GM12878 (cell line): Measurements from ENCODE around the gene PPP2R5C. TPM values are rescaled to one million over a fixed set of nuclear protein-coding genes. Genes with fewer than 3 reads are reported as not detected.

Experiments used
- ATAC-seq: fragments of 200-7000 bp; cut with Tn5 transposase; 3 replicates; pipeline ENCODE4 v1.9.1; 2020; ENCODE audit warnings: mild to moderate bottlenecking, moderate library complexity
- BruUV-seq: library from RNA; stranded (reverse); fragments of 400-500 nt; replicated peaks from 2 replicates; lab custom pipeline; 2021; lab: Mats Ljungman, UMichigan
- CTCF ChIA-PET: fragments of 300-600 bp; sonication (Branson Sonifier 250); formaldehyde crosslinking; extraction: SDS; loops from one replicate; lab custom pipeline; 2021; ENCODE audit warnings: inconsistent platforms; lab: Yijun Ruan, JAX
- POLR2A ChIA-PET: fragments of 350-600 bp; formaldehyde crosslinking; extraction: SDS; loops from one replicate; lab custom pipeline; 2021; ENCODE audit warnings: inconsistent platforms; lab: Charles Lee
- RAD21 ChIA-PET: fragments of 300-600 bp; sonication (Branson Sonifier 250); formaldehyde crosslinking; loops from one replicate; lab custom pipeline; 2023; ENCODE audit warnings: antibody characterized with exemption; ENCODE audit not compliant: unreplicated experiment; lab: Charles Lee
- SMC1A ChIA-PET: fragments of 300-600 bp; sonication (Branson Sonifier 250); formaldehyde crosslinking; loops from one replicate; lab custom pipeline; 2023; ENCODE audit not compliant: unreplicated experiment, uncharacterized antibody; lab: Charles Lee
- DNase-seq: peaks from one replicate; pipeline ENCODE4 v3.0.0-alpha.2; 2011; ENCODE audit warnings: low read depth, low spot score
- FAIRE-seq: peaks from 3 replicates; lab custom pipeline; 2011; peaks lifted over from hg19 to GRCh38; lab: Jason Lieb, UNC
- H2AFZ ChIP-seq: 2 replicates; pipeline ENCODE4 v1.6.0; 2011; ENCODE audit warnings: low read depth, low read length, control low read depth; ENCODE audit not compliant: control insufficient read depth
- H3K27ac ChIP-seq: 2 replicates; pipeline ENCODE4 v1.5.1; 2011; ENCODE audit warnings: control low read depth; ENCODE audit not compliant: control insufficient read depth, insufficient read depth
- H3K27me3 ChIP-seq, 2 experiments: replicated peaks in 1 of 2; 2 replicates each; pipeline versions ENCODE4 v1.6.0 to v1.6.1; 2011; ENCODE audit warnings: low read length in 1 of 2; ENCODE audit not compliant: control insufficient read depth in 2 of 2, insufficient read depth in 2 of 2
- H3K36me3 ChIP-seq, 2 experiments: 2 replicates each; pipeline ENCODE4 v1.5.1; 2011; ENCODE audit warnings: low read length in 1 of 2; ENCODE audit not compliant: control insufficient read depth in 2 of 2, insufficient read depth in 2 of 2
- H3K4me1 ChIP-seq: 2 replicates; pipeline ENCODE4 v1.6.1; 2011; ENCODE audit warnings: mild to moderate bottlenecking, low read length, moderate library complexity, mixed read lengths; ENCODE audit not compliant: control insufficient read depth, insufficient read depth
- H3K4me2 ChIP-seq: 2 replicates; pipeline ENCODE4 v1.6.0; 2011; ENCODE audit warnings: control low read depth; ENCODE audit not compliant: control insufficient read depth, insufficient read depth
- H3K4me3 ChIP-seq: fragments of 200-600 bp; sonication (generic); 2 replicates; pipeline ENCODE4 v1.5.1; 2016
- H3K79me2 ChIP-seq: 2 replicates; pipeline ENCODE4 v1.6.0; 2011; ENCODE audit warnings: low read length; ENCODE audit not compliant: control insufficient read depth, insufficient read depth
- H3K9ac ChIP-seq: 2 replicates; pipeline ENCODE4 v1.8.0; 2011; ENCODE audit warnings: low read length, control low read depth, mixed read lengths; ENCODE audit not compliant: control insufficient read depth, insufficient read depth
- H3K9me3 ChIP-seq: replicated peaks from 3 replicates; pipeline ENCODE4 v1.5.1; 2011; ENCODE audit warnings: mild to moderate bottlenecking, low read length; ENCODE audit not compliant: control insufficient read depth, insufficient read depth
- H4K20me1 ChIP-seq: 2 replicates; pipeline ENCODE4 v1.6.0; 2011; ENCODE audit not compliant: control insufficient read depth, insufficient read depth
- ATF3 ChIP-seq: IDR thresholded peaks from 2 replicates; pipeline ENCODE4 v1.6.1; 2011; ENCODE audit warnings: low read depth, mild to moderate bottlenecking, low read length, moderate library complexity, borderline replicate concordance; ENCODE audit errors: extremely low read depth
- E2F8 ChIP-seq: fragments of 450-650 bp; IDR thresholded peaks from 2 replicates; pipeline ENCODE4 v1.6.1; 2018; ENCODE audit warnings: mild to moderate bottlenecking, low read depth, moderate library complexity; ENCODE audit not compliant: partially characterized antibody
- KLF5 ChIP-seq: fragments of 450-650 bp; IDR thresholded peaks from 2 replicates; pipeline ENCODE4 v1.6.1; 2014; ENCODE audit warnings: mild to moderate bottlenecking; ENCODE audit not compliant: partially characterized antibody
- MAX ChIP-seq: IDR thresholded peaks from 2 replicates; pipeline ENCODE4 v1.6.1; 2012; ENCODE audit warnings: low read depth, low read length, improper control_type of control experiment
- MXI1 ChIP-seq: fragments of 150-350 bp; IDR thresholded peaks from 2 replicates; pipeline ENCODE4 v1.6.1; 2011; ENCODE audit warnings: low read depth, mild to moderate bottlenecking, inconsistent platforms, low read length, improper control_type of control experiment
- MYB ChIP-seq: fragments of 150-350 bp; IDR thresholded peaks from 2 replicates; pipeline ENCODE4 v1.6.1; 2014; ENCODE audit warnings: mild to moderate bottlenecking, low read depth, low read length, borderline replicate concordance
- PKNOX1 ChIP-seq: fragments of 450-650 bp; IDR thresholded peaks from 2 replicates; pipeline ENCODE4 v1.6.1; 2016; ENCODE audit warnings: mild to moderate bottlenecking
- POLR2AphosphoS5 ChIP-seq: IDR thresholded peaks from 2 replicates; pipeline ENCODE4 v1.6.1; 2011; ENCODE audit warnings: mild to moderate bottlenecking, low read length, inconsistent platforms
- RCOR1 ChIP-seq: conservative IDR thresholded peaks from 2 replicates; pipeline ENCODE4 v1.6.1; 2012; ENCODE audit warnings: low read depth, low read length, improper control_type of control experiment
- RELB ChIP-seq: fragments of 450-650 bp; IDR thresholded peaks from 2 replicates; pipeline ENCODE4 v1.6.1; 2017; ENCODE audit warnings: low read depth, mild to moderate bottlenecking, moderate library complexity
- SIX5 ChIP-seq: IDR thresholded peaks from 2 replicates; pipeline ENCODE4 v1.6.1; 2011; ENCODE audit warnings: mild to moderate bottlenecking, low read depth, low read length, moderate library complexity; ENCODE audit not compliant: severe bottlenecking
- SMARCA5 ChIP-seq: fragments of 450-650 bp; IDR thresholded peaks from 2 replicates; pipeline ENCODE4 v1.6.1; 2017; ENCODE audit warnings: mild to moderate bottlenecking
- SRF ChIP-seq, 2 experiments: IDR thresholded peaks; 2 replicates each; pipeline ENCODE4 v1.6.1; 2011; ENCODE audit warnings: low read depth in 2 of 2, low read length in 2 of 2, mild to moderate bottlenecking in 1 of 2, moderate library complexity in 1 of 2
- STAT3 ChIP-seq: IDR thresholded peaks from 2 replicates; pipeline ENCODE4 v1.6.1; 2011; ENCODE audit warnings: low read depth, low read length, improper control_type of control experiment
- YY1 ChIP-seq: IDR thresholded peaks from 2 replicates; pipeline ENCODE4 v1.6.1; 2011; ENCODE audit warnings: low read depth, mild to moderate bottlenecking, low read length
- ZNF274 ChIP-seq: IDR thresholded peaks from one replicate; pipeline ENCODE4 v1.8.0; 2011; ENCODE audit not compliant: insufficient read length, insufficient read depth
- ZSCAN29 ChIP-seq: fragments of 450-650 bp; IDR thresholded peaks from 2 replicates; pipeline ENCODE4 v1.6.1; 2017; ENCODE audit warnings: mild to moderate bottlenecking, moderate library complexity
- WGBS: methylation state at CpG from one replicate; pipeline ENCODE4 v1.1.6; 2016; ENCODE audit warnings: low lambda C conversion rate; ENCODE audit not compliant: insufficient replicate concordance, insufficient coverage; ENCODE audit errors: missing lambda C conversion rate; 5-methylcytosine and 5-hydroxymethylcytosine counted together
- in situ Hi-C: fragments of 300-500 bp; cut with MboI; formaldehyde crosslinking; loops from 9 replicates; pipeline ENCODE4 v1.14.3; 2018; ENCODE audit warnings: mixed read lengths
- intact Hi-C: fragments of 100-400 bp; cut with micrococcal nuclease; formaldehyde crosslinking; loops from one replicate; pipeline ENCODE4 v1.14.2; 2022; ENCODE audit not compliant: unreplicated experiment
- polyA plus RNA-seq, 11 experiments: library from polyadenylated mRNA; depleted of rRNA in 4 of 11; unstranded in 6 of 11; stranded (reverse) in 5 of 11; fragments of >200 nt; fragmentation: Nextera tagmentation in 4 of 11; fragmentation: Illumina TruSeq in 1 of 11; extraction: Ambion mirVana in 4 of 11; extraction: Trizol in 1 of 11; gene quantifications; 1 replicate in 1 of 11; 2 replicates in 10 of 11; pipeline versions ENCODE4 v1.2.1 to v1.2.3, GENCODE V29; 2011 to 2016; ENCODE audit warnings: inconsistent platforms in 2 of 11, missing spikeins in 2 of 11, low read depth in 1 of 11
- total RNA-seq, 4 experiments: library from RNA; depleted of rRNA in 3 of 4; stranded (reverse); fragments of >200 nt in 3 of 4; fragmentation: Illumina TruSeq in 1 of 4; extraction: Trizol in 1 of 4; gene quantifications; 2 replicates each; pipeline versions ENCODE4 v1.2.1 to v1.2.3, GENCODE V29; 2013 to 2021

PPP2R5C gene
- total and polyA plus RNA-seq, 10 of the 15 experiments (the other 5 are each of a cell fraction or from before 2014, with no cell fraction given) = 106 to 199 (median 144) TPM

- ChIA-PET CTCF (interaction anchor here (0.5 to 0.6 kb wide), 2 partner anchors 65 to 145 kb away, joined by 3 to 4 read pairs; no protein-coding TSS in a partner anchor), POLR2A (no interaction called here), SMC1A (interaction anchor here (1.3 kb wide), 1 partner anchor 146 kb away, joined by 3 read pairs; no protein-coding TSS in a partner anchor), RAD21 (interaction anchor here (1.9 kb wide), 1 partner anchor 72 kb away, joined by 4 read pairs; no protein-coding TSS in a partner anchor)
- H2AFZ ChIP-seq = no peak overlapping the region
- no peak overlapping the region for H3K4me3 ChIP-seq
- H4K20me1 ChIP-seq = no peaks in the 10 kb centered on the region
- no peaks in the 10 kb centered on the region for H3K79me2 ChIP-seq
- ATAC-seq (no peak), FAIRE-seq (no peak), DNase-seq (no peak)
- BruUV-seq = no TSS peak
- in situ Hi-C loops (no loop called here), intact Hi-C loops (no loop called here)
- no peaks in the 10 kb centered on the region for H3K4me1 ChIP-seq
- H3K4me2 ChIP-seq = no peak overlapping the region
- peaks cover 2 to 8% of the 10 kb centered on the region in 2 experiments for H3K36me3 ChIP-seq
- H3K9ac ChIP-seq = no peak overlapping the region
- H3K27ac ChIP-seq = no peak overlapping the region
- no peaks in the 10 kb centered on the region for H3K9me3 ChIP-seq
- WGBS = 97% methylated on average over 23 of the region's 23 CpGs
- no peaks in the 10 kb centered on the region for H3K27me3 ChIP-seq
- no peak for TF ChIP-seq YY1
- TF ChIP-seq SRF (IDR thresholded peaks at IDR 0.05; ENCODE audit: low read depth in 2 of 2, low read length in 2 of 2) = no peak
- TF ChIP-seq MXI1 = no peak
- no peak for TF ChIP-seq POLR2AphosphoS5
- TF ChIP-seq ZNF274 = no peak
- no peak for TF ChIP-seq RCOR1
- no peak for TF ChIP-seq MAX
- TF ChIP-seq SMARCA5 = no peak
- no peak for TF ChIP-seq ZSCAN29
- TF ChIP-seq STAT3 = no peak
- TF ChIP-seq ATF3 = no peak
- no peak for TF ChIP-seq PKNOX1
- TF ChIP-seq MYB = no peak
- TF ChIP-seq E2F8 = no peak
- no peak for TF ChIP-seq SIX5
- no peak for TF ChIP-seq KLF5
- TF ChIP-seq RELB = no peak
These were observed 154.6 kb downstream of the PPP2R5C start for GRCh38 chr14:101915871-101916815.
